ENCODE data around the gene C2orf78.
"Not testable (repeated sequence)": the region's sequence is repeated elsewhere in the genome, so short reads cannot be mapped to it uniquely, and the experiment has no call there.

The C2orf78 gene

DNA sequence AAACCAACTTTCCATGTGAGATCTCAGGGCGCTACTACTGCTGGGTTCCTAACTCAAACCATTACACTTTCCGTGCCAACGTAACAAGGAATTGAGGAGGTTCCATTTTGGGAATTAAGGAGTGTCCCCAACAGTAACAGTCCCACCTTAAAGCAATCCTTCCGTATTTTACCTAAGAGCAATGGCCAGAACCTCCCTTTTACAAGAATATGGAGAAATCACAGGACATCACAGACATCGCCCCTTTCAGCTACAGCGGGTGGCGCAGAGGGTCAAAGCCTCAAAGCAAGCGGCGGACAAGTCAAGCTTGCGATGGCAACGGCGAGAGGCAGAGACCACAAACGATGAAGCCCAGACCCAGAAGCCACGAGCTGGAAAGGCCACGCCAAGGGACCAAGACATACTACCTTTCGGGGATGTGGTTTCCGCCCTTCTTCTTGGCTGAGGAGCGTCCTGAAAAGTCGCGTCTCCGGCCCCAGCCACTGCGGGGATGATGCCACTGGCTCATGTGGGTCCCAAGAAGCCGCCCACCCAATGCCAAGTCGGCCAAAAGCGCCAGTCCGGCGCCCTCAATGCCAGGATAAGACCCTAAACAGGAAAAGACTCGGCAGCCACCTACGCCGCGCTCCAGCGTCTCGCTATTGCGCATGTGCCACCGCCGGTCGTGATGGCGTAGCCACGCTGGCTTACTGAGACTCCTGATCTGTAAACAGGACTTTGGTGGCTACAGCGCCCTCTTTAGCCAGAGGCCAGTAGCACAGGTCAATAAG lies 4.3 kb upstream of the C2orf78 start, which contains the start of gene DUSP11:
DUSP11 (minus strand) TSS at position 637 of the 770 bp plus-strand sequence; CDS start at position 508, 129 bp downstream.
- peak; percentile 97 for DNase-seq

DNA sequence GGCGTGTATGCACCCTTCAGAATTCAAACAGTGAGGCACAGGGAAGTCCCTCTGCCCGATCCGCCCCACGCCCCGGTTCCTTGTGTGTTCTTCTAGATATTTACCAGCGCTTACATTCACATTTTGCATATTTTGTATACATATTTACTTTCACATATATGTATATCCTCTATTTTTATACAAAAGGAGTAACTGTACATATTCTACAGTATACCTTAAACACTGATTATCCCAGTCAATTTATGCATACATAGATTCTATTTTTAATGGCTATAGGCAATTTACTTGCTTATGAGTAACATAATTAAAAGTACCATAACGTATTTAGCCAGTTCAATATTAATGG lies 3.8 kb upstream of the C2orf78 start:
- DNase-seq, result no peak

DNA sequence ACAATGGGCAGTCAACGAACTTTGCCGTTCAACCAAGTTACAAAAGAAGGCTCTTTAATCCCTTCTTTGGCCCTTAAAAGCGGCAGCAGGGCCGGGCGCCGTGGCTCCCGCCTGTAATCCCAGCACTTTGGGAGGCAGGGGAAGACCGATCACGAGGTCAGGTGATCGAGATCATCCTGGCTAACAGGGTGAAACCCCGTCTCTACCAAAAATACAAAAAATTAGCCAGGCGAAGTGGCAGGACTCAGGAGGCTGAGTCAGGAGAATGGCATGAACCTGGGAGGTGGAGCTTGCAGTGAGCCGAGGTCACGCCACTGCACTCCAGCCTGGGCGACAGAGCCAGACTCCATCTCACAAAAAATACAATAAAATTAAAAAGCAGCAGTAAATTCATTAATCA lies 581 bp upstream of the C2orf78 start:
- DNase-seq, result not testable (repeated sequence)

DNA sequence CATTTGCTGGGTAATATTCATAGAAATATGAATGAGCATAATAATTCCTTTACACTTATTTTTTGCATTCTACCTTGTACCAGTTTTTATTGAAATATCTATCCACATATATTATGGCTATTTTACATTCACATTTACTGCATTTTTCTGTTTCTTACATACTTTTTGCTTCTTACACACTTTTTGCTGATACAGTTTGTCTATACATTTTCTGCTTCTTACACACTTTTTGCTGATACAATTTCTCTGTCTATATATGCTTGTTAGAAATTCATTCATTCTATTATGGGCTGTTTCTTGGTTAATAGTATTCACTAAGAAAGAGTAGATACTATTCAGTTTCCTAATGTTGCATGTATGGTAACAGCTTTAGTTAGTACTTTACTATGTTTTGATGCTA lies 27.9 kb downstream of the C2orf78 start:
- DNase-seq, result no peak

DNA sequence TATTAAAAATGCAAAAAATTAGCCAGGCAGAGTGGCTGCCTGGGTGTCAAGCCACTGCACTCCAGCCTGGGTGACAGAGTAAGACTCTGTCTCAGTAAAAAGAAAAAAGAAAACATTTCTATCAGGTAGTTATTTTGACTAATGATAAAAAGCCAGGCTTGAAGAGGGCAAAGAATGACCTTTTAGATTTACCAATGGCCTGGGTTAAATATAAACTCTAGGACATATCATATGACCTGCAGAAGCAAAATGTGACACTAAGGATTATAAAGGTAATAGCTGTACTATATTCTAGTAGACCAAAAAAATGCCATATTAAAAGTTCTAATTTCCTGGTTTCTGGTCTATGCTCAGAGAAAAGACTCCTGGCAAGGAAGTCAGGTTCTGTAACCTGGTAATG lies 28.7 kb downstream of the C2orf78 start:
- no peak for DNase-seq

DNA sequence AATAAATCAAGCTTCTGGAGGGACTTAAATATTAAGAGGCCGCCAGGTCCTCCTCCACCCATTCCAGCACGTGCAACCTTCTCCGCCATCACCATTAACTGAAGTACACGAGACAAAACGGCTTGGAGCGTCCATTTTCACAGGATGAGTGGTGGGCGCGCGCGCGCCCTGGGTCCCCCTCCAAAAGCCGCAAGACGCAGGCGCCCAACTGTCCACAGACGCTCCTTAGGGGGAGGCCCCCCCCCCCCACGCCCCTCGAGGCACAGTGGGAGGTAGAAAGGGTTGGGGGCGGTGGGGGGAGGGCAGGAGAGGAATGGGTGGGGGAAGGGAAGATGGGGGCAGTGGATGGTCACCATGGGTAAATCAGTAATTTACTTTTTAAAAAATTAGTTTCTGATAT lies 34.3 kb downstream of the C2orf78 start:
- no peak for DNase-seq

DNA sequence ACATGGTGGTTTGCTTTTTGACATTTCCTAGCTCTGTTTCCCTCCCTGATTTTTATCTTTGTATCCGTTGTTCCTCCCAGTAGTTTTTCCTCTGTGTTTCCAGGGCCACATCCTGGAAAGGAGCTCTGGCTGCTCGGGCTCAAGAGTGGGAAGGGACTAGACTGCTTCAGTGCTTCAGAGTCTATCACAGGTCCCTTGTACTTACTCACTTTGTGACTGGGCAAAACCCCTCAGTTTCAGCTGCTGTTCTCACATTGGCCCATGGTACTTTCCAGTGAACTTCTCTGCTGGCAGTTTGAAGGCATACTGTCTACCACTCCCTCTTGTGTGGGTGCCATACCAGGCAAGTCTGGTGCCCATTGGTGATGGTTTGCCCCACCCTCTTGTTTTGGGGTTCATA lies 37.2 kb downstream of the C2orf78 start:
- no peak for DNase-seq

DNA sequence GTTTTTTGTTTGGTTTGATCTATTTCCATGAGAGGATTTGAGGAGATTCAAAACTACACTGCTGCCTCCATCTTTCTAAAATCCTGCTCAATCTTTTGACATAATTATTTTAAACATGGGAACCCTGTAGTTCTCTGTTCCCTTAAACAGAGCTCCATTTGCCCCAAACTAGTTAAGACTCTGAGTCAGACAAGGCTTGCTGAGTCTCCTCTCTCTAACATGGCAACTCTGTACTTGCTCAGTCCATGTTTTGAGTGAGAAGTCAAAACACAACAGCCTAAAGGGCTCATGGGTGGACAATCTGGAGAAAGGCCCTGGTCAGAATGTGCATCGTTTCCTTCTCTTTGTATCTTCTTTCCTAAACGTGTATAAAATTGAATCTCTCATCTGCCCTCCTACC lies 37.7 kb downstream of the C2orf78 start:
- DNase-seq, result no peak

DNA sequence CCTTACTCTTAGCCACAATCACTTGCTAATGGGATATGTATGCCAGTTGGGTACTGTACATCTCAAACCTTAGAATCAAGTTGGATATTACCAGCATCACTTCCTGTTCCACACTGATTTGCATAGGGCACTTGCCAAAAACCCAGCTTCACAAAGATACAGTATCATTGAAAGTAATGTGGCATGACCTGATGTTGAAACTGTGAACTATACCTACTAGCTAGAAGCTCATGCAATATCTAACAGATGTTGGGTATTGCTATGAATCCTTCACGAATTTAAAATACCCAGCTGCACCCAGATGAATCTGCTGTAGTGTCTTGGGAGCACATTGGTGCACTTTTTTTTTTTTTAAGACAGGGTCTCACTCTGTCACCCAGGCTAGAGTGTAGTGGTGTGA lies 38.3 kb downstream of the C2orf78 start:
- no peak for DNase-seq

DNA sequence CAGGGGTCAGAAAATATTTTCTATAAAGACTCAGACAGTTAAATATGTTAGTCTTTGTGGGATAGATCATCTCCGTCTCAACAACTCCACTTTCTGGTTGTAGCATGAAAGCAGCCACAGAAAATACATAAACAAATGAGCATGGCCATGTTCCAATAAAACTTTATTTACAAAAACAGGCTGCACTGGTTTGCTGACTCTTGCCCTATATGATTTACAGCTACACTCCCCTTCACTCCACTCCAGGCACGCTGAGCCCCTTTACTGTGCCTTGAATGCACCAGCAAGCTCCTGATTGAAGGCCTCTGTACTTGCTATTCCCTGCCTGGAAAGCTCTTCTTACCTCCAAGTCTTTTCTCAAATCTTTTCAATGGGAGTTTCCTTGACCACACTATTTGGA lies 39.0 kb downstream of the C2orf78 start:
- no peak for DNase-seq

DNA sequence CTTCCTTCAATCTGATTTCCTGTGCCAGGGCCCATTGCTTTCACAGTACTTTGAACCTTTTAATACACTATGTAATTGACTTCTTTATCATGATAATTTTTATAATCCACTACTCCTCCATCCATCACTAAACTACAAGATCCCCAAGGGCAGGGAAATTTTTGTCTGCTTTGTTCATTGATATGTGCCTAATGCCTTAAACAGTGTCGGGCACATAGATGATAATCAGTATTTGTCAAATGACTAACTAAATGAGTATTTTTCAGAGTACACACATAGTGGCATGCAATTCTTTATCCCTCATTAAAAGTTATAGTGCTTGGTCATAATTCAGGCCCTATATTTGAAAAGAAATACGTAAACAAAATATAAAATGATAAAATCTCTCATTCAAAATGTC lies 39.4 kb downstream of the C2orf78 start:
- no peak for DNase-seq

DNA sequence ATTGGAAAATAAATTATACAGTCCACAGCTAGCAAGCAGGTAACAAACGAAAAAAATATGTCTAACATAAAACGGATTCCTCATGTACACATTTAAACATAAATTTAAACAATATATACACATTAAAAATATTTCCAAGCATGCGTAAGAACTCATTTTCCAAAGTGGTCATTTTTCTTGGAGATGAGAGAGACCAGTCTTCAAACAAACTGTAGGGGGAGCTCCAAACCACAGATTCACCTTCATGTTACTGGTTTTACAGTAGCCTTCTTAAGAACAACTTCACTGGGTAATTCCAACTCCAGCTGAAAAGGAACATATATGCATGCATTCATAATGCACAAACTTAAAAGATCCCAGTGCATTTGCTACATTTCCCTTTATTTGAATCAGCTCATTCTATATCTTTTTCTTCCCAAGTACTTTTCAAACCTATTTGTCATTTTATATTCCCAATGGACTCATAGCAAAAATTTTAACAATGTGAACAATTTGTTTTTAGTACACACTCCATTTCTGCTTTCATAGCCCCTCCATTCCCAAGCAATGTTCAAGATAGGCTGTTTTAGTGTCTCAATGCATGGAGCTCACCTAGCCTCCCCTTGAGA lies 40.0 kb downstream of the C2orf78 start:
- peak; percentile 73 for DNase-seq

DNA sequence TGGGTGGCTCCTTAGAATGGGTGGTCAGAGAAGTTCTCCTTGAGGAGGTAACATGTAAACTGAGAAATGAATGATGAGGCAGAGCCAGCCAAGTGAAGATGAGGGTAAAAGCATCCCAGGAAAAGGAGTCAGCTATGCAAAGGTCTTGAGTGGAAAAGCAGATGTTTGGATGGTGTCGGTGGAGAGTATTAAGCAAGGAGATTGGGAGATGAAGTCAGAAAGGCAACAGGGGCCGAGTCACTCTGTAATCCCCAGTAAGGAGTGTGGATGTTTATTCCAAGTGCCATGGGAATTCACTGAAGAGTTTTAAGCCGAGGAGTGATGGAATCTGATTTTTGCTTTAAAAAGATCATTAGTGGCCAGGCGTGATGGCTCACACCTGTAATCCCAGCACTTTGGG lies 41.4 kb downstream of the C2orf78 start:
- DNase-seq, result no peak

DNA sequence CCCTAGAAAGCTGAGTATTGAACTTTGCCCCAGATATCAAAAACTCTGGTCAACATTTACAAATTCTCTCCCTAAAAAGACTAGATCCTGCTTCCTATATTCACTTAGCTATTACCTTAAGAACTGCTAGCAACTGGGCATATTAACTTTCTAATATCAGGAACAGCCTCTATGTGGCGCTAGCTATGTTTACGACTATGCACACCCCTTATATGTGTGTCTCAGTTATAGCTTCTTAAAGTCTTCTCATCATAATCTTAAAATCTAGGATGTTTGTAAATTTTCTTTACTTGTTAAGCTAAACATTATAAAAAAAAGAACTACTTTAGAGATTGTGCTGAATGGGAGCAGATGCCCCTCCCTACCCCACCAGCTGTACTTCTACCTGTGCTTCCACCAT lies 43.0 kb downstream of the C2orf78 start:
- DNase-seq, result peak; percentile 22

DNA sequence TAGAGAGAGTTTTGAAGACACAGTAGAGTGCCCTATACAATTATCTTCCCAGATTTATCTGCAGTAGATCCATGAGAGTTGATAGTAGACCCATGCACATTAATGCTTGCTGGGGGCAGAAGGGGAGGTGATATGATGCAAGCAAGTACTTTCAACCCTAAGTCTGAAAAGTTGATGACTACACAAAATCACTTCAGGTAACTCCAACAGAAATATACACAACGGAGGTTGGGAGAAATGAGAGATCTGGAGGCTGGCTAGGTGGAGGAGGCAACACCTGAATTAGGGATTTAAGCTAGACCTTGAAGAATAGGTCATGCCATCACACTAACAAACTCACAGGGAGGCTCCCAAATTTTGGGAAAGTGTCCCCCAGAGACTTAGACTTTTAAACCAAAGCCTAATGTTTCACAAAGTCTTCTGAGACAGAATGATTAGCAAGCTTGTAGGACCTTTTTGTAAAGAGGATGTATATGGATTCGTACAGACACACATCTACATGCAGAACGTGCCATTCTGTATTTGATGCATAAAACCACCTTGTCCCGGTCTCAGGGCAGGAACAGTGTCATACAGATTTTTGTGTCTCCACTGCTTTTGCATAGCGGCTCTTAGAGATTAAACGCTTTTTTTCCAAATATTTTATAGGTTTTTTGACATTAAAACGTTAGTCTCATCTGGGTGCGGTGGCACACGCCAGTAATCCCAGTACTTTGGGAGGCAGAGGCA lies 43.8 kb downstream of the C2orf78 start:
- DNase-seq, result no peak

DNA sequence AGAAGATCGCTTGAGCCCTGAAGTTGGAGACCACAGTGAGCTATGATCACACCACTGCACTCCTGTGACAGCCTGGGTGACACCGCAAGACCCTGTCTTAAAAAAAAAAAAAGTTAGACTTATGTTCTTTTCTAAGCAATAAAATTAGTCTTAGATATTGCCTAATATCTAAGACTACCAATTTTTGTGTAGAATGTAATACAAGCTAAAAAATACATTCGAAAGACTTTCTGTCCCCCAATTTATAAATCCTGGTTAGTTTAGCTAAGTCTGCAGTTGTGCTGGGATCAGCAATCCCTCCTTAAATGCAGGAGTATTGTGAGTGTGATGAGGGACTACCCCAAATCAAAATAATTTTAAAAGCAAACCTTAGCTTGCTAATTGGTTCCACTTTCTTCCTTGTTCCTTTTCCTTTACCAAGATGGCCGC lies 44.4 kb downstream of the C2orf78 start:
- no peak for DNase-seq

DNA sequence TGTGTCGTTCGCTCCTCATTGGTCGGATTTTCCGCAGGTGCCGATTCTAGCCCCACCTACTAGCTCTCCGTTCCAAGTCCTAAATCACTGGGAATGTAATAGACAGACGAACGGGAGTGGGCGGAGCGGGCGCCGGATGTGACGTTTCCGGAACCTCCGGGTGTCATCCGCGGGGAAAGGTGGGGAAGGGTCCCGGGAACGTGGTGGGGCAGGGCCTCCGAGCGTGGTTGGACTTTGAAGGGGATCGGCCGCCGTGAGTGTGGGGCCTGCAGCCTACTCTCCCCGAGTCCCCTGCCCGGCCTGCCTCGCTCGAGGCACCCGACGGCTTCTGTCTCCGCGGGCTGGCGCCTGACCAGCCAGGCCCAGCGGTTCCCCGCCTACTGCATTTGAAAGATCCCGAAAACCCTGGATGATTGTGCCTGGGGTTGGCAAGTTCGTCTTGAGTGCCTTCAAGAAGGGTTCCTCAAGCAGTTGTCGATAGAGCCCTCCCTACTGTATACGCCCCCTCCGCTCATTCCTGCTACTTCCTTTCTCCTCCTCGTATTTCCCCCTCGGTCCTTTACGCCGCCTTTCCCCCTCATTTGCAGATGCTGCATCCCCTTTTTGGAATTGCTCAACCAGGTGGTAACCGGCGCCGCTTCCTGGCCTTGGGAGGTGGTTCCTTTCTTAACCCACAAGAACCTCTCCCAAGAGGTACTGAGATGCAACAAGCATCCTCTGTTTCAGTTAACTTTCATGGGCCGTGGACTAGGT lies 45.0 kb downstream of the C2orf78 start, which contains the start of gene STAMBP:
STAMBP (plus strand) TSS at position 144 of the 753 bp plus-strand sequence. CDS start 1,896 bp downstream, outside the sequence.
- DNase-seq, result peak; percentile 96

DNA sequence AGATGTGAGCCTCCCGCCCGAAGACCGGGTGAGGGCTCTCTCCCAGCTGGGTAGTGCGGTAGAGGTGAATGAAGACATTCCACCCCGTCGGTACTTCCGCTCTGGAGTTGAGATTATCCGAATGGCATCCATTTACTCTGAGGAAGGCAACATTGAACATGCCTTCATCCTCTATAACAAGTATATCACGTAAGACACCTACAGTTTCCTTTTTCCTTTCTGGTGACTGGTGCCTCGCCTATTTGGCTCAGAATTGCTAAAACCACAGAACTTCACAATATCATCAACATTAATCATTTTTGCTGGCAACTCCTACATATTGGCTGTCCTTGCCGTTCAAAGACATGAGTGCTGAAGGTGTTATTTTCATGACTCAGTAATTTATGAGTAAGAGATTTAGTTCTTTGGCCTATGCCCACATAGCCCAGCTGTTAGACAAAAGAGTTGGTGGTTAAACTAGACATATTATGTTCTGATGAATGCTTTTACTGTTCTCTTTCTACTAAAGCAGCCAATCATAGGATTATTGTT lies 47.0 kb downstream of the C2orf78 start:
- peak; percentile 53 for DNase-seq

DNA sequence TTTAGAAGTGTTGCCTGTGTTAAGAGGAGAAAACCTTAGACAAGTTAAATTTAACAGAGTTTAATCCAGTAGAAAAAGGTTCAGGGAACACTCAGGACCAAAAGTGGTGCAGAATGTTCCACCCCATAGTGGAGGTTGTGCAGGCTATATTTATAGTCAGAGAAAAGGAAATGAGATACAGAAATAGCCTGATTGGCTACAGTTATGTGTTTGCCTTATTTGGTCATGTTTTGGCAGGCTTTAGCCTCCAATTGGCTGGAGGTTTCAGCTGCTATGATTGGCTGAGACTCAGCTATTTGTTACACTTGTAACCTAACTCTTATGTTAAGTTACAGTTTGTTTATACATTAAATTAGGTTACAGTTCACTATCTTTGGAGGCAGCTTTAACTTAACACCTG lies 48.9 kb downstream of the C2orf78 start:
- no peak for DNase-seq

DNA sequence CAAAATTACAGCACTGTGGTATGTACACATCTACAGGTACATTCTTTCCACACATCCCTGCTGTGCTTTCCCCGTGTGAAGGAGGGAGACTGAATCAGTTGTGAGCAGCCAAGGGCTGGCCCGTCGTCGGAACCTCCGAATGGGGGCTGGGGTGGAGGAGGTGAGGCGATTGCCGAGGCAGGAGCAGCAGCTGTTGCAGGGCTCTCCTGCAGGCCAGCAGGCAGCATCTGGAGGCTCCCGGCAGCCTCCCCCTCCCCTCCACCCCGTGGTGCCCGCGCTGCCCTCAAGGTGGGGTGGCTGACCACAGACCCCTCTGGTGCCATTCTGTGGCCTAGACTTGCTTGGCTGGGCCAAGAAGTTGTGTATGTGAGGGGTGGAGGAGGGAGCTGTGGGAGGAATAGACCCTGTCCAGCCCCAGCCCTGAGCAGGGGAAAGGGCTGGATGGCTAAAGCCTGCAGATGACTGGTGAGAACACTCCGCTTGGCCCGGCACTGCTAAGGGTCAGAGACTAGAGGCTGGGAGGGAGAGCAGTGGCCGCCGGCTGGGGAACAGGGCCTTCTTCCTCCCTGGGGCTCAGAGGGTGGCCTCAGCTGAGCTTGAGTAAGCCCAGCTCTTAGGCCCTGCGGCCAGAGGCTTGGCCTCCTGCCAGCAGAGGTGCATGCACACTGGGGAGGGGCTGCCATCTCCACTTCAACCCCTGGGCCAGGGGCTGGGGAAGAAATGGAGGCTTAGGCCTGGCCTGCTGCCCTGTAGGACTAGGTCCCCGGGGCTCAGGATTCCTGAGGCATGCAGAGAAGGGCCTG lies 52.4 kb downstream of the C2orf78 start:
- DNase-seq, result no peak

DNA sequence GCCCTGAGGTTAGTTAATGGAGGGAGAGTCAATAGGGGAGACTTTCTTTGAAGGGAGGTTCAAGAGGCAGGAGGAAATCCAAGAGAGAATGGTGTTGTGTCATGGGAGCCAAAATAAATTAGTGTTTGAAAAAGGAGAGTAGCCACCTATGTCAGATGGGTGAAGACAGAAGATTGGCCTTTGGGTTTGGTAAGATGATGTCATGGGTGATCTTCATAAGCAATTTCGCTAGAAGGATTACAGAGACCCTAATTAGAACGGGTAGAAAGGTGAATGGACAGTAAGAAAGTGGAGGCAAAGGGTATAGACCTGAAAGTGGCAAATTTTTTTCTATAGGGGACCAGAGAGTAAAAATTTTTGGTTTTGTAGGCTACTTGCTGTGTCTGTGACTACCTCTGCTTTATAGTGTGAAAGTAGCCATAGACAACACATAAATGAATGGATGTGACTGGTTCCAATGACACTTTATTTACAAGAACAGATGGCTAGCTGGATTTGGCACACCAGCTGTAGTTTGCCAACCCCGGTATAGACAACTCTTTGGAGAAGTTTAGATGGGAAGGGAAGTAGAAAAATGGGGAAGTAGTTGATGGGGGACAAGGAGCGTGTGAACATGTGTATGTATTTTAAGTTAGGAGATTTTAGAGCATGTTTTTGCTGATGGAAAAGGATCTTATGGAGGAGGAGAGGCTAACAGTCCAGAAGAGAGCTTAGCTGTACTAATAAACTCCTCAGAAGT lies 54.0 kb downstream of the C2orf78 start:
- no peak for DNase-seq
